KG1 (cell line): ENCODE measurements around the gene SH3YL1.

Experiments
- DNase-seq: peaks from one replicate; lab custom pipeline; 2025; lab: John Stamatoyannopoulos, UW

The SH3YL1 gene

GRCh38 chr2:257842-258241 is 6.0 kb downstream of the SH3YL1 start:
- no peak for DNase-seq

GRCh38 chr2:257429-257828 is 6.4 kb downstream of the SH3YL1 start:
- DNase-seq: no peak

- DNase-seq: no peak
Observed at GRCh38 chr2:256094-256493, 7.7 kb downstream of the SH3YL1 start.

DNA sequence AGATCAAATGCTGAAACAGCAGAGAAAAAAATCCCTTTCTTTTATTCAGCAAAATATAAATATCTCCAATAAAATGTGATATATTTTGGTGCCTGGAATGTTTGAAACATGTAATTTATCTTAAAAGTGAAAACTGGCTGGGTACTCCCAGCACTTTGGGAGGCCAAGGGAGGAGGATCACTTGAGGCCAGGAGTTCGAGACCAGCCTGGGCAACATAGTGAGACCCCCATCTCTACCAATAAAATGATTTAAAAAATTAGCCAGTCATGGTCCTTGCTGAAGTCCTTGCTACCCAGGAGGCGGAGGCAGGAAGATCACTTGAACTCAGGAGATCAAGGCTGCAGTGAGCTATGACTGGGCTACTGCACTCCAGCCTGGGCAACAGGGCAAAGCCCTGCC is 8.6 kb downstream of the SH3YL1 start:
- DNase-seq: no peak

DNA sequence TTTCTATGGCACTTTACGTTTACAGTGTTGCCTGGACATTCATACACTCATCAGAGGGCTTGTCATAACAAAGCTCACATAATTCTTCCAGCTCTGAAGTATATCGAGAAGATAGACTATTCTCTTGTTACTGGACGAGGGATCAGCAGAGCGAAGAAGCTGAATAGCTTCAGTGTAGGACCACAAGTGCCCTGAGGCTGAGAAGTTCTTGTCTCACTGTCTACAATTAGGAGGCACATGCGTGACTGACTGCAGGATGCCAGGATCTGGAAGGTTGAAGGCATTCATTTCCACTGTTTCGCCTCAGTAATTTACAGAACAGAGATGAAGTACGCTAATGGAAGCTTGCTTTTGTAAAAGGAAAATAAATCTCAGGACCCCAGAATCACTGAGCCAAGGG is 9.6 kb downstream of the SH3YL1 start:
- DNase-seq: no peak

DNA sequence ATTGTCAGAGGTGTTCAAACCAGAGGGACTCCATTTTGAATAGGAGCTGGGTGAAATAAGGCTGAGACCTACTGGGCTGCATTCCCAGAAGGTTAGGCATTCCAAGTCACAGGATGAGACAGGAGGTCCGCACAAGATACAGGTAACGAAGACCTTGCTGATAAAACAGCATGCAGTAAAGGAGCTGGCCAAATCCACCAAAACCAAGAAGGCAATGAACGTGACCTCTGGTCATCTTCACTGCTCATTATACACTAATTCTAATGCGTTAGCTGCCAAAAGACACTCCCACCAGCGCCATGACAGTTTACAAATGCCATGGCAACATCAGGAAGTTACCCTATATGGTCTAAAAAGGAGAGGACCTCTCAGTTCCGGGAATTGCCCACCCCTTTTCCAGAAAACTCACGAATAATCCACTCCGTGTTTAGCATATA is 10.6 kb downstream of the SH3YL1 start:
- DNase-seq: no peak

DNA sequence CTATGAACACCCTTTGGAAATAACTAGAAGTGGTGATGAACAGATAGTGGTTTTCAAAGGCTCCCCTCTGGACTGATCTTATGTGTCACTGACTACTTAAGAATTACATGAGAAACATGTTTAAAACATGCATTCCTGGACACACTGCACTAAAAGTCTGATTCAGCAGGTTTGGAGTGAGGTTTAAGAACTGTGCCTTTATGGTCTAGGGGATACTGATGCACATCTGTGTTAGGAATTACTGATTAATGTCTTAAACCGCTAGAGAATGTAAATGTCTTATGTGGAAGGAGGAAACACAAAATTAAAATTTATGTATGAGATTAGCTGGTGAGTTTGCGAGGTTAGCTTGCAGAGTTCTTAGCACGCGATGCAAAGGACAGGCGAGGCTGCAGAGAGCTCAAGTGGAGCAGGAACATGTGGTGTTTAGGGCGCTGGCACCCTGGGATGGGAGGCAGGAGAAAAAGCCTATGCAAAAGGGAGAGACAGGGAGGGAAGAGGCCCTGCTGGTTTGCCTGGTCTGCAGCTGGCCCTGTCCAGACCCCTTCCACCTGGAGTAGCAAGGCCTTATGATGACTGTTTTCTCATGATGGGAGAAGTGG is 11.7 kb downstream of the SH3YL1 start:
- DNase-seq: no peak

DNA sequence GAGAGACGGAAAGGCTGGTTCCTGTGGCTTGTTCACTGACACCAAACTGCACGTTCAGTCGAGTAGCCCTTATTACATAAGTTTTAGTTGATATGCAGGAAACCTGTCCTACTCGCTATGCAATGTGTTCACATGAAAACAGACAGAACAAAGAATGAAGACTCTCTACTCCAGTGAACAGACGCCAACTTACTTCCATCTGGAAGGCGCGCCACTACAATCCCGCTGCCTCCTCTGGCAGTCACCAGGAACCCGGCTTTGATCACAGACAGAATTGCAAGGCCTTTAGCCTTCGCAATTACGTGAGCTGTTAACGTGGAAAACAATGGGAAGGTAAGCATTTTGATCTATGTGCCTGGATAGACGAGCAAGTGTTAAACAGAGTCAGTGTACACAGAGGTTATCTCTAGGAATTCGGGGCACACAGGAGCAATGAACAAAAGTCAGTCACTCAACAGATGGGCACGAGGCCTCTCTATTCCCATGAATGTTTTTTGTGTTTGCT is 14.2 kb downstream of the SH3YL1 start:
- no peak for DNase-seq

DNA sequence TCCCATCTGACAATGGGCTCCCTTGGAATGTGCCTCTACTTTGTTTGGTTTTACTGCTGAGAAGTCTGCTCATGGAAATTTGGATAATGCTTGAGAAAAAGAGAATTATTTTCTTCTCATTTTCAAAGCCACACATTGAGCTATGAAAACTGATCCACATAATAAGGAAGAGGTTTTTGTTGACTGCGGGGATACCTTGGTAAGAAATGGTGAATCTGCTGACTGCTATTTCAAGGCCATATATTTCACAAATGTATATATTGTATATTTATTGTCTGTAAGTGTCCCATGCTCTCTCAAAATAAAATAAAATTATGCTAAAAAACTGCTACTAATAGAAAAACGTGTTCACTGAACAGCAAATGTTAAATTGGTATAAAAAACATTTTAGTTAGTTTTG is 15.1 kb downstream of the SH3YL1 start:
- no peak for DNase-seq

GRCh38 chr2:246489-247144 is 17.2 kb downstream of the SH3YL1 start:
- peak; percentile 38 for DNase-seq

DNA sequence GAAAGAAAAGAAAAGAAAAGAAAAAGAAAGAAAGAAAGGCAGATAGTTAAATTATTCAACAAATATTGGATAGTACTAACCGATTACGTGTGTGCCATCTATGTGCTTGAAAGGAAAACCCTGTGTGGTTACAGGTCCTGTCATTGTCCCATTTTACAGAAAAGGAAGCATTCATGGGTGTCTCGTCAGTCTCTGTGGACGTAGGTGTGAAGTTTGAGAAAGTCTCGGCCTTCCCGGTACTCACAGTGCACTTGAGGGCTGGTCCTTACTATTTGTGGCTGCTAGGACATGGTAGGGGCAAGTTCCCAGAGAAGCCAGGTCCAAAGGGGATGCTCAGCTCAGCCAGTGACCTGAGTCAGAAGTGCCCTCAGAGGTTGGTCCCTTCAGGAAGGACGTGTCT is 19.3 kb downstream of the SH3YL1 start:
- no peak for DNase-seq

GRCh38 chr2:238869-239268 is 25.0 kb downstream of the SH3YL1 start:
- DNase-seq: no peak

DNA sequence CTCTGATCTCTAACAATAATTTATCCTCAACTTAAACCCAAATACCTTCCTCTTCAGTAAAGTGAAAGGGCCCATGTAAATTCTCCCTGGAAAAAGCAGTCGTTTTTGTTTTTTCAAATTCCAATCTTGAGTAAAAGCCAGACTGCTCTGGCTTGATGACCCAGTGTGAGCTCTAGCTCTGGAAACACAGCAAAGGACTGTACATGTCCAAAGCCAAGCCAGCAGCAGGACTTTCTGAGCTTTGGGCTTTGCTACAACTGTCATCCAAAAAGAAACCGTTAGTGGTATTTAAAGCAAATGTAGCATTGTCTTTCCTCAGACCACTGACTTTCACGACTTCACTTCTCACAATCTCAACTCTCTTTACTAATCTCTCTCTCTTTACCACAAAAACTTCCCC is 25.4 kb downstream of the SH3YL1 start:
- no peak for DNase-seq

DNA sequence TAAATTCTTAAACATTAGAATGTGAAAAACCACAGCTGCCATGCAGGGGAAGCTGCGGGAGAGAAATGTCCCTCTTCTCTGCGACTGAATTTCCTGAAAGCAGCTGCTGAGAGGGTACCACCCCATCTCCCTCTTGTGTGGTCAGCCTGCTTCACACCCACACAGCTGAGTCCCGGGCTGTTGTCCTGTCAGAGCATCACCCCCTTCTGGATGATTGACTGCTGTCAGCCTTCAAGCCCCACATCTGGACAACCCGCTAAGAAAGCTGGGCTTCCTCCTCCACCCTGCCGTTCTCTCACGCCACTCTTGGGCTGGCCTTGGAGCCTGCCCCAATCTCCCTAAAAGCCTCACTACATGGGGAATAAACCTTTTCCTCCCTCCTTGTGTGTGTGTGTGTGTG is 26.0 kb downstream of the SH3YL1 start:
- no peak for DNase-seq

- no peak for DNase-seq
Observed at GRCh38 chr2:236993-237539, 26.8 kb downstream of the SH3YL1 start.

- no peak for DNase-seq
Observed at GRCh38 chr2:234421-234820, 29.4 kb downstream of the SH3YL1 start.

DNA sequence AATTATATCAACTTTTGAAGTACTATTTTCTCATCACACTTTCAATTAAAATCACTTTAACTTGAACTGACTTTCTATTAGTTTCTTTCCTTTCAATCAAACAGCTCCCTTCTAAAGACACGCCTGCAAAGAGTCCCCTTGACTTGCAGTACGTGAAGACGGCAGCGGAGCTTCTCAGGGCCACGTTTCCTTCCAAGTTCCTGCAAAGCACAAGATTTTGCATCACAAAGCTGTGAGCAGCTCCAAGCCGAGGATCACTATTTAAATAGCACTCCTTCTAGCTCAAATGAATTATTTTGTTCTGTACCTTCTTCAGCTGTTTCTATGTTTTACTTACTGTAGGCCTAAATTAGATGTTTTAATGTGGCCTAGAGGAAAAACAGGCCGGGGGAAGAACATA is 30.8 kb downstream of the SH3YL1 start:
- no peak for DNase-seq

DNA sequence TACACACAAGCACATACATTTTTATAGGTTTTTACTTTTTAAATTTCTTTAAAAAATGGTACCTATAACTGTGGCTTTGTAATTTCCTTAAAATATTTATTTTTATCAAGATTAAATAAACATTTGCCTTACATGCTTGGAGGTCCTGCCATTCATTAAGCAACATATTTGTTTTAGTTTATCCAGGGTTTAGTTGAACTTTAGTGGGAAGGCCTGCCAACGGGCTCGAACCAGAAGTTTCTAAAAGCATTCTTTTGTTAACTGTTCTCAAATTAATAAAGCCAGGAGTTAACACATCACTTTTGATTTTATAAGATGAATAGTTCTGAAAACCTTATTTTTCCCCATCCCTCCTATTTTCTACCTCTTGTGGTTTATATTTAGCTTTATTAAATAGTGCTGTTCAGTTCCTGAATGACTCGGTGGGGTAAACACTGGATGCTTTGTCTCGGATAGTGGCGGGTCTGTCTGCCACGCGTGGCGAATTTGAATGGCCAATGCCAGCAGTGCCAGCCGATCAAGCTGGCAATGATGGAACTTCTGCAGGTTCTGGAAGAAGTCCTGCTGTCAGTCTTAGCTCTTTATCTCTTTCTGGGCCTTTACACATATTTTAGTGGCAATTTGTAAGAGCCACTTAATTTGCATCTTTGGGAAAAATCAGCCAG is 32.2 kb downstream of the SH3YL1 start:
- no peak for DNase-seq

DNA sequence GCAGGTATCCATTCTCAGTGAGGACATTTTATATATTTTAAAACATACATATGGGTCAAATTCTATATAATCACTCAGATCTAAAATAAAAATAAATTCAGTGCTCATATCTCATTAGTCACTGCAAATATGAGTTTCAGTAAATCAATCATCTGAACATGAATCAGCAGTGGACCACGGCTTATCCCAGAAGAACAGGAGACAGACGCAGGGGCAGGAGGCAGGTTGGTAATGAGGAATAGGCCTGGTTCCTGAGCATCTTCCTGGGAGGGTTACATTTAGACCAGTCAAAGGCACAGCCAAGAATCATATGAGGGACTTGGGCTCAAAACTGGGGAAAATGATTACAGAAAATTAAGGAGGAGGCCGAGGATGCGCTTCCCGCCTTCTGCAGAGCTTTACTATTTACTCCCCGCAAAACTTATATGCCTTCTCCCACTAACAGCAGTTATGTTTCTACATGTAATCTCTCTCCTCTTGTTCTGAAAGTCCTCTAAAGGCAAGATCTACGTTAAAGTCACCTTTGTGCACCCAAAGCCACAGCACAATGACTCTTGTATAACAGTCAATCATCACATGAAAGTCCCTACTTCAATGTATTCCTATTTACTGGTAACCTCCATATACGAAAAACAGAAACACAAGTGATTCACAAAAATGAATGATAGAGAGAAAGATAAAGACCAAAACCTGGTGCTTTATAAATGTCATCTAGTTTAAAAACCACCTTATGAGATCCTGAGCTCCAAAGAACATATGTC is 35.1 kb downstream of the SH3YL1 start:
- DNase-seq: no peak

- no peak for DNase-seq
Observed at GRCh38 chr2:228115-228514, 35.7 kb downstream of the SH3YL1 start.

- DNase-seq: no peak
Observed at GRCh38 chr2:223971-224760, 39.7 kb downstream of the SH3YL1 start.

DNA sequence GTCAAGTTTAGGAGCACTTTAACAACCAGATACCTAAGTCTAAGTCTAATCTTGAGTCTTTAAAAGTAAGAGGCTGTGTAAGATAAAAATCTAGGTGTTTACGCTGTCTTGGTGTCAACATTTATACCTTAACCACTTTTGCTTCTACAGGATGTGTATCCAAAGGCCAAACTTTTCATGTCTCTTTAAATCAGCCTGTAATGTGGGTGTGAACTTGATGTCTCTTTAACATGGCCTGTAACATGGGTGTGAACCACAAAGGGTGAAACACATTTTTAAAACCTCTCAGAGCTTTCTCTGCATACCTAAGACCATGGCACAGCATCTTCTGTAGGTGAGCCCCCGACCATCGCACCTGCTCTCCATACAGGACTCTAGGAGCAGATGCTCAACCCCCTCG is 40.4 kb downstream of the SH3YL1 start:
- DNase-seq: no peak
